Measurements from ENCODE around the gene E4F1. TPM values are rescaled to one million over a fixed set of nuclear protein-coding genes. Genes with fewer than 3 reads are reported as not detected.

E4F1 gene
- total and polyA plus RNA-seq, 9 of the 15 experiments (the other 6 are each of a cell fraction or from before 2014, with no cell fraction given), result 0.48 to 94.9 (median 20.4) TPM

DNA sequence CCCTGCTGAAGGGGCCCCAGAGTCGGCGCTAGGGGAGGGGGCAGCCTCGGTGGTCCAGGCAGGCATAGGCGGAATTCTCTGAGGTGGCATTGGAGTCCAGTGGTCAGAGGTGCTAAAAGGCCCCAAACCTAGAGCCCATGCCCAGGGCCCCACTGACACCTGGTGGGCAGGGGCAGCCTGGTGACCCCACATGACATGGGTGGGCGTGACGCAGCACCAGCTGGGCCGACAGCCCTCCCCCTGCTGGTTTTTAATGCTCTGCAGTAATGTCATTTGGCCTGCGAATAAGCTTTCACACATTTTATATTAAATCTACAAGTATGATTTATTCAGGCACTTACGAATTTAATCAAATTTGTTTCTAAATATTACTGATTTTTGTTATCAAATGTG, 46.7 kb downstream of the E4F1 start (continued):
- TF ChIP-seq, protein P1, sequence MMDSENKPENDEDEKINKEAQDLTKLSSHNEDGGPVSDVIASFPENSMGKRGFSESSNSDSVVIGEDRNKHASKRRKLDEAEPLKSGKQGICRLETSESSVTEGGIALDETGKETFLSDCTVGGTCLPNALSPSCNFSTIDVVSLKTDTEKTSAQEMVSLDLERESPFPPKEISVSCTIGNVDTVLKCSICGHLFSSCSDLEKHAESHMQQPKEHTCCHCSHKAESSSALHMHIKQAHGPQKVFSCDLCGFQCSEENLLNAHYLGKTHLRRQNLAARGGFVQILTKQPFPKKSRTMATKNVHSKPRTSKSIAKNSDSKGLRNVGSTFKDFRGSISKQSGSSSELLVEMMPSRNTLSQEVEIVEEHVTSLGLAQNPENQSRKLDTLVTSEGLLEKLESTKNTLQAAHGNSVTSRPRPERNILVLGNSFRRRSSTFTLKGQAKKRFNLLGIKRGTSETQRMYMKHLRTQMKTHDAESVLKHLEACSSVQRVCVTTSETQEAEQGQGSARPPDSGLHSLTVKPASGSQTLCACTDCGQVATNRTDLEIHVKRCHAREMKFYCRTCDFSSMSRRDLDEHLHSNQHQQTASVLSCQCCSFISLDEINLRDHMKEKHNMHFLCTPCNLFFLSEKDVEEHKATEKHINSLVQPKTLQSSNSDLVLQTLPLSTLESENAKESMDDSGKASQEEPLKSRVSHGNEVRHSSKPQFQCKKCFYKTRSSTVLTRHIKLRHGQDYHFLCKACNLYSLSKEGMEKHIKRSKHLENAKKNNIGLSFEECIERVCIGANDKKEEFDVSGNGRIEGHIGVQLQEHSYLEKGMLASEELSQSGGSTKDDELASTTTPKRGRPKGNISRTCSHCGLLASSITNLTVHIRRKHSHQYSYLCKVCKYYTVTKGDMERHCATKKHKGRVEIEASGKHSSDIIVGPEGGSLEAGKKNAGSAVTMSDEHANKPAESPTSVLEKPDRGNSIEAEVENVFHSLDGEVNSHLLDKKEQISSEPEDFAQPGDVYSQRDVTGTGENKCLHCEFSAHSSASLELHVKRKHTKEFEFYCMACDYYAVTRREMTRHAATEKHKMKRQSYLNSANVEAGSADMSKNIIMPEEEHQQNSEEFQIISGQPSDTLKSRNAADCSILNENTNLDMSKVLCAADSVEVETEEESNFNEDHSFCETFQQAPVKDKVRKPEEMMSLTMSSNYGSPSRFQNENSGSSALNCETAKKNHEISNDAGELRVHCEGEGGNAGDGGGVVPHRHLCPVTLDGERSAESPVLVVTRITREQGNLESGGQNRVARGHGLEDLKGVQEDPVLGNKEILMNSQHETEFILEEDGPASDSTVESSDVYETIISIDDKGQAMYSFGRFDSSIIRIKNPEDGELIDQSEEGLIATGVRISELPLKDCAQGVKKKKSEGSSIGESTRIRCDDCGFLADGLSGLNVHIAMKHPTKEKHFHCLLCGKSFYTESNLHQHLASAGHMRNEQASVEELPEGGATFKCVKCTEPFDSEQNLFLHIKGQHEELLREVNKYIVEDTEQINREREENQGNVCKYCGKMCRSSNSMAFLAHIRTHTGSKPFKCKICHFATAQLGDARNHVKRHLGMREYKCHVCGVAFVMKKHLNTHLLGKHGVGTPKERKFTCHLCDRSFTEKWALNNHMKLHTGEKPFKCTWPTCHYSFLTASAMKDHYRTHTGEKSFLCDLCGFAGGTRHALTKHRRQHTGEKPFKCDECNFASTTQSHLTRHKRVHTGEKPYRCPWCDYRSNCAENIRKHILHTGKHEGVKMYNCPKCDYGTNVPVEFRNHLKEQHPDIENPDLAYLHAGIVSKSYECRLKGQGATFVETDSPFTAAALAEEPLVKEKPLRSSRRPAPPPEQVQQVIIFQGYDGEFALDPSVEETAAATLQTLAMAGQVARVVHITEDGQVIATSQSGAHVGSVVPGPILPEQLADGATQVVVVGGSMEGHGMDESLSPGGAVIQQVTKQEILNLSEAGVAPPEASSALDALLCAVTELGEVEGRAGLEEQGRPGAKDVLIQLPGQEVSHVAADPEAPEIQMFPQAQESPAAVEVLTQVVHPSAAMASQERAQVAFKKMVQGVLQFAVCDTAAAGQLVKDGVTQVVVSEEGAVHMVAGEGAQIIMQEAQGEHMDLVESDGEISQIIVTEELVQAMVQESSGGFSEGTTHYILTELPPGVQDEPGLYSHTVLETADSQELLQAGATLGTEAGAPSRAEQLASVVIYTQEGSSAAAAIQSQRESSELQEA (IDR thresholded peaks at IDR 0.05; ENCODE audit: low read depth), result no peak
- TF ChIP-seq, protein P2, sequence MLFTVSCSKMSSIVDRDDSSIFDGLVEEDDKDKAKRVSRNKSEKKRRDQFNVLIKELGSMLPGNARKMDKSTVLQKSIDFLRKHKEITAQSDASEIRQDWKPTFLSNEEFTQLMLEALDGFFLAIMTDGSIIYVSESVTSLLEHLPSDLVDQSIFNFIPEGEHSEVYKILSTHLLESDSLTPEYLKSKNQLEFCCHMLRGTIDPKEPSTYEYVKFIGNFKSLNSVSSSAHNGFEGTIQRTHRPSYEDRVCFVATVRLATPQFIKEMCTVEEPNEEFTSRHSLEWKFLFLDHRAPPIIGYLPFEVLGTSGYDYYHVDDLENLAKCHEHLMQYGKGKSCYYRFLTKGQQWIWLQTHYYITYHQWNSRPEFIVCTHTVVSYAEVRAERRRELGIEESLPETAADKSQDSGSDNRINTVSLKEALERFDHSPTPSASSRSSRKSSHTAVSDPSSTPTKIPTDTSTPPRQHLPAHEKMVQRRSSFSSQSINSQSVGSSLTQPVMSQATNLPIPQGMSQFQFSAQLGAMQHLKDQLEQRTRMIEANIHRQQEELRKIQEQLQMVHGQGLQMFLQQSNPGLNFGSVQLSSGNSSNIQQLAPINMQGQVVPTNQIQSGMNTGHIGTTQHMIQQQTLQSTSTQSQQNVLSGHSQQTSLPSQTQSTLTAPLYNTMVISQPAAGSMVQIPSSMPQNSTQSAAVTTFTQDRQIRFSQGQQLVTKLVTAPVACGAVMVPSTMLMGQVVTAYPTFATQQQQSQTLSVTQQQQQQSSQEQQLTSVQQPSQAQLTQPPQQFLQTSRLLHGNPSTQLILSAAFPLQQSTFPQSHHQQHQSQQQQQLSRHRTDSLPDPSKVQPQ (CRISPR knock-in tag; IDR thresholded peaks at IDR 0.05; ENCODE audit: borderline replicate concordance), result no peak

All from K562 (cell line).